ENCODE measurements around the gene PAX6. TPM values are rescaled to one million over a fixed set of nuclear protein-coding genes. Genes with fewer than 3 reads are reported as not detected.
A peak's percentile ranks its signal among the peaks of the same experiment; 100 is the strongest.

PAX6 gene
- total and polyA plus RNA-seq, 9 of the 15 experiments (the other 6 are each of a cell fraction or from before 2014, with no cell fraction given): 1.5 to 10.9 (median 5.3) TPM

DNA sequence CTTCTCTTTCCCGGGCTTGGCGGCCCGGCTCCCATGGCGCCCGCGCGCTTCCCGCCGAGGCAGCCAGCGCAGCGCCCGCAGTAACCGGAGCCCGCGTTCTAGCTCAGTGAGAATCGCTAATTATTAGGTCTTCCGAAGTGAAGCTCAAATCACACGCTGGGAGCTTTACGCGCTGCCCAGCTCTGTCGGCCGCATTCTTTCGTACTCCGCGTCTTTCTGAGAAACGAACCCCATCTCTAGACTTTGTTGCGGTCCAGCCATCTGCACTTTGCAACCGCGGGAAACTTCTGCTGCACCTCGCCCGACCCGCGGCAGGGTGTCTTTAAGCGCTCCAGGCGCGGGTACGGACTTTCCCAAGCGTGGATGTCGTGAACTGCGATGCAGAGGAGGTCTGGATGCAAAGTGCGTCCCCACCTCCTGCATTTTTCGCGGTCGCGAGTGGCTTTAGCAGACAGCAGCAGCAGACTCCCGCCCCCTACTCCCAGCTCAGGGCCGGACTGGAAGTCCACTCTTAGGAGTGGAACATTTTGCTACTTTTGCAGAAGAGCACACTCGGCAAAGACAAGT is 6.0 kb upstream of the PAX6 start (continued):
- no peak for TF ChIP-seq NONO (IDR thresholded peaks at IDR 0.05; ENCODE audit: low read depth in 2 of 2, low read length in 1 of 2)
- TF ChIP-seq CTBP1 (IDR thresholded peaks at IDR 0.05; ENCODE audit: borderline replicate concordance): no peak
- TF ChIP-seq ZNF224 (CRISPR knock-in tag; IDR thresholded peaks at IDR 0.05): no peak
- TF ChIP-seq, protein P1, sequence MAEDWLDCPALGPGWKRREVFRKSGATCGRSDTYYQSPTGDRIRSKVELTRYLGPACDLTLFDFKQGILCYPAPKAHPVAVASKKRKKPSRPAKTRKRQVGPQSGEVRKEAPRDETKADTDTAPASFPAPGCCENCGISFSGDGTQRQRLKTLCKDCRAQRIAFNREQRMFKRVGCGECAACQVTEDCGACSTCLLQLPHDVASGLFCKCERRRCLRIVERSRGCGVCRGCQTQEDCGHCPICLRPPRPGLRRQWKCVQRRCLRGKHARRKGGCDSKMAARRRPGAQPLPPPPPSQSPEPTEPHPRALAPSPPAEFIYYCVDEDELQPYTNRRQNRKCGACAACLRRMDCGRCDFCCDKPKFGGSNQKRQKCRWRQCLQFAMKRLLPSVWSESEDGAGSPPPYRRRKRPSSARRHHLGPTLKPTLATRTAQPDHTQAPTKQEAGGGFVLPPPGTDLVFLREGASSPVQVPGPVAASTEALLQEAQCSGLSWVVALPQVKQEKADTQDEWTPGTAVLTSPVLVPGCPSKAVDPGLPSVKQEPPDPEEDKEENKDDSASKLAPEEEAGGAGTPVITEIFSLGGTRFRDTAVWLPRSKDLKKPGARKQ (CRISPR knock-in tag; IDR thresholded peaks at IDR 0.05): no peak
- TF ChIP-seq ZBED1 (IDR thresholded peaks at IDR 0.05): no peak
- TF ChIP-seq EZH2 (IDR thresholded peaks at IDR 0.05; ENCODE audit: borderline replicate concordance, low read depth, low read length): peak; percentile 61; the same call in 1 of the 2 replicates
- TF ChIP-seq, protein P2, sequence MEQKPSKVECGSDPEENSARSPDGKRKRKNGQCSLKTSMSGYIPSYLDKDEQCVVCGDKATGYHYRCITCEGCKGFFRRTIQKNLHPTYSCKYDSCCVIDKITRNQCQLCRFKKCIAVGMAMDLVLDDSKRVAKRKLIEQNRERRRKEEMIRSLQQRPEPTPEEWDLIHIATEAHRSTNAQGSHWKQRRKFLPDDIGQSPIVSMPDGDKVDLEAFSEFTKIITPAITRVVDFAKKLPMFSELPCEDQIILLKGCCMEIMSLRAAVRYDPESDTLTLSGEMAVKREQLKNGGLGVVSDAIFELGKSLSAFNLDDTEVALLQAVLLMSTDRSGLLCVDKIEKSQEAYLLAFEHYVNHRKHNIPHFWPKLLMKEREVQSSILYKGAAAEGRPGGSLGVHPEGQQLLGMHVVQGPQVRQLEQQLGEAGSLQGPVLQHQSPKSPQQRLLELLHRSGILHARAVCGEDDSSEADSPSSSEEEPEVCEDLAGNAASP (IDR thresholded peaks at IDR 0.05): no peak
- TF ChIP-seq ZNF134 (CRISPR knock-in tag; conservative IDR thresholded peaks at IDR 0.05): no peak

Measured in K562 (cell line).